GM20431 (cell line): Measurements from ENCODE around the gene CCDC188.

Experiments
- in situ Hi-C: fragments of 300-500 bp; cut with MseI, MboI; formaldehyde crosslinking; loops from one replicate; pipeline ENCODE4 v1.15.0; 2020; ENCODE audit warnings: low sequenced_read_pairs; ENCODE audit not compliant: unreplicated experiment

CCDC188 gene

GRCh38 chr22:20137671-20138416, 13.0 kb downstream of the CCDC188 start:
- in situ Hi-C loops = no loop called here

- in situ Hi-C loops = no loop called here
Observed at GRCh38 chr22:20137113-20137512, 13.7 kb downstream of the CCDC188 start.

- in situ Hi-C loops = no loop called here
Observed at GRCh38 chr22:20136603-20136873, 14.3 kb downstream of the CCDC188 start.

GRCh38 chr22:20135806-20136602, 14.9 kb downstream of the CCDC188 start:
- in situ Hi-C loops = no loop called here

- in situ Hi-C loops = no loop called here
Observed at GRCh38 chr22:20135265-20135664, 15.6 kb downstream of the CCDC188 start.

GRCh38 chr22:20133930-20134549, 16.8 kb downstream of the CCDC188 start:
- in situ Hi-C loops = no loop called here

GRCh38 chr22:20132686-20133246, 18.1 kb downstream of the CCDC188 start:
- in situ Hi-C loops = no loop called here

- in situ Hi-C loops = no loop called here
Observed at GRCh38 chr22:20131859-20132685, 18.8 kb downstream of the CCDC188 start.

GRCh38 chr22:20131597-20131858, 19.3 kb downstream of the CCDC188 start, which contains the start of gene ZDHHC8:
TSS of gene ZDHHC8 (plus strand) at chr22:20131804. CDS start at chr22:20131948, 144 bp downstream.
- in situ Hi-C loops = no loop called here

GRCh38 chr22:20130731-20131596, 19.9 kb downstream of the CCDC188 start:
- in situ Hi-C loops = no loop called here

GRCh38 chr22:20130319-20130718, 20.5 kb downstream of the CCDC188 start:
- in situ Hi-C loops = no loop called here

GRCh38 chr22:20129747-20130014, 21.2 kb downstream of the CCDC188 start:
- in situ Hi-C loops = no loop called here

- in situ Hi-C loops = no loop called here
Observed at GRCh38 chr22:20128902-20129746, 21.7 kb downstream of the CCDC188 start.

GRCh38 chr22:20128619-20128901, 22.3 kb downstream of the CCDC188 start:
- in situ Hi-C loops = no loop called here

GRCh38 chr22:20127869-20128618, 22.8 kb downstream of the CCDC188 start:
- in situ Hi-C loops = no loop called here

- in situ Hi-C loops = no loop called here
Observed at GRCh38 chr22:20127318-20127868, 23.5 kb downstream of the CCDC188 start.

- in situ Hi-C loops = no loop called here
Observed at GRCh38 chr22:20126284-20127029, 24.4 kb downstream of the CCDC188 start.
